Mesendoderm (in vitro differentiated cells): ENCODE data around the gene TRAK1.

Experiments
- DNase-seq: peaks from one replicate; pipeline ENCODE4 v3.0.0; 2013
- H2AK5ac ChIP-seq: 2 replicates; pipeline ENCODE4 v1.6.1; 2013; ENCODE audit warnings: low read length, inconsistent platforms
- H2BK120ac ChIP-seq: 2 replicates; pipeline ENCODE4 v1.6.1; 2013; ENCODE audit warnings: low read depth, mild to moderate bottlenecking, low read length, moderate library complexity, mixed read lengths
- H2BK15ac ChIP-seq: replicated peaks from 2 replicates; pipeline ENCODE4 v1.6.1; 2013; ENCODE audit warnings: low read depth, mild to moderate bottlenecking, moderate library complexity
- H2BK5ac ChIP-seq: 2 replicates; pipeline ENCODE4 v1.6.1; 2013; ENCODE audit warnings: low read length, inconsistent platforms
- H3K18ac ChIP-seq: 2 replicates; pipeline ENCODE4 v1.6.1; 2013; ENCODE audit warnings: mild to moderate bottlenecking, low read length, mixed read lengths
- H3K23ac ChIP-seq: one replicate; pipeline ENCODE4 v1.6.1; 2013; ENCODE audit warnings: low read length
- H3K27ac ChIP-seq: 2 replicates; pipeline ENCODE4 v1.5.1; 2013; ENCODE audit warnings: low read depth, mild to moderate bottlenecking, inconsistent platforms, low read length, moderate library complexity
- H3K27me3 ChIP-seq: 2 replicates; pipeline ENCODE4 v1.6.1; 2013; ENCODE audit warnings: low read length, control low read depth, mild to moderate bottlenecking, inconsistent platforms; ENCODE audit not compliant: insufficient read depth, poor library complexity
- H3K36me3 ChIP-seq: 2 replicates; pipeline ENCODE4 v1.6.1; 2013; ENCODE audit warnings: low read length, inconsistent platforms; ENCODE audit not compliant: control insufficient read depth, insufficient read depth
- H3K4ac ChIP-seq: one replicate; pipeline ENCODE4 v1.6.1; 2013; ENCODE audit warnings: low read depth, mild to moderate bottlenecking, low read length, moderate library complexity
- H3K4me1 ChIP-seq: 2 replicates; pipeline ENCODE4 v1.6.1; 2013; ENCODE audit warnings: low read depth, low read length, inconsistent platforms; ENCODE audit not compliant: control insufficient read depth
- H3K4me2 ChIP-seq: 2 replicates; pipeline ENCODE4 v1.6.1; 2013; ENCODE audit warnings: low read length
- H3K4me3 ChIP-seq: 2 replicates; pipeline ENCODE4 v1.5.1; 2013; ENCODE audit warnings: mild to moderate bottlenecking, low read length
- H3K56ac ChIP-seq: one replicate; pipeline ENCODE4 v1.6.1; 2013; ENCODE audit warnings: low read length
- H3K79me1 ChIP-seq: 2 replicates; pipeline ENCODE4 v1.6.1; 2013; ENCODE audit warnings: low read length, inconsistent platforms
- H3K79me2 ChIP-seq: 2 replicates; pipeline ENCODE4 v1.6.1; 2013; ENCODE audit warnings: mild to moderate bottlenecking, low read length; ENCODE audit not compliant: control insufficient read depth, insufficient read depth
- H3K9ac ChIP-seq: 2 replicates; pipeline ENCODE4 v1.6.1; 2013; ENCODE audit warnings: low read length, inconsistent platforms
- H4K5ac ChIP-seq: one replicate; pipeline ENCODE4 v1.6.1; 2013; ENCODE audit warnings: low read length
- H4K8ac ChIP-seq: one replicate; pipeline ENCODE4 v1.6.1; 2013; ENCODE audit warnings: low read depth, mild to moderate bottlenecking, control low read depth, low read length, moderate library complexity
- WGBS: extraction: QIAGEN DNeasy Blood & Tissue Kit; methylation state at CpG from one replicate; pipeline ENCODE4 v1.1.7; 2013; ENCODE audit warnings: low lambda C conversion rate, missing lambda C conversion rate; ENCODE audit not compliant: insufficient coverage; ENCODE audit errors: extremely low coverage; 5-methylcytosine and 5-hydroxymethylcytosine counted together

Gene TRAK1

GRCh38 chr3:42050126-42050525 is 41.0 kb upstream of the TRAK1 start:
- H3K9ac ChIP-seq = no peak overlapping the region
- peaks cover 11% of the 10 kb centered on the region for H3K79me1 ChIP-seq
- no peak overlapping the region for H3K4ac ChIP-seq
- H4K8ac ChIP-seq = no peak overlapping the region
- H3K18ac ChIP-seq = no peak overlapping the region
- no peak overlapping the region for H2BK15ac ChIP-seq
- H2AK5ac ChIP-seq = no peak overlapping the region
- DNase-seq = no peak
- H3K56ac ChIP-seq = no peak overlapping the region
- WGBS = no CpG with 5 or more reads among the region's 6 CpGs
- H3K23ac ChIP-seq = no peak overlapping the region
- no peak overlapping the region for H3K27ac ChIP-seq
- no peaks in the 10 kb centered on the region for H3K27me3 ChIP-seq
- no peak overlapping the region for H2BK120ac ChIP-seq
- no peak overlapping the region for H2BK5ac ChIP-seq
- no peak overlapping the region for H4K5ac ChIP-seq
- H3K79me2 ChIP-seq = peaks cover 5% of the 10 kb centered on the region
- no peaks in the 10 kb centered on the region for H3K36me3 ChIP-seq
- H3K4me3 ChIP-seq = no peak overlapping the region
- peaks cover 18% of the 10 kb centered on the region for H3K4me1 ChIP-seq
- no peak overlapping the region for H3K4me2 ChIP-seq

GRCh38 chr3:42051384-42052131 is 39.6 kb upstream of the TRAK1 start:
- Histone ChIP-seq H3K9ac (no peak overlapping the region), H3K23ac (no peak overlapping the region), H3K36me3 (no peaks in the 10 kb centered on the region), H3K4ac (no peak overlapping the region), H2BK120ac (no peak overlapping the region), H2BK15ac (no peak overlapping the region), H3K79me2 (peaks cover 3% of the 10 kb centered on the region), H2BK5ac (no peak overlapping the region), H4K5ac (no peak overlapping the region), H3K56ac (no peak overlapping the region), H2AK5ac (no peak overlapping the region), H3K79me1 (peaks cover 10% of the 10 kb centered on the region), H3K4me2 (no peak overlapping the region), H3K27me3 (no peaks in the 10 kb centered on the region), H3K4me3 (no peak overlapping the region), H3K18ac (peak overlapping the region; percentile 36), H3K27ac (no peak overlapping the region), H4K8ac (no peak overlapping the region), H3K4me1 (peaks cover 18% of the 10 kb centered on the region)
- no peak for DNase-seq
- WGBS = no CpG with 5 or more reads among the region's 4 CpGs

- no peak overlapping the region for H3K4me2 ChIP-seq
- no peak overlapping the region for H3K27ac ChIP-seq
- H3K27me3 ChIP-seq = no peaks in the 10 kb centered on the region
- H3K79me1 ChIP-seq = peaks cover 10% of the 10 kb centered on the region
- peak overlapping the region; percentile 36 for H3K18ac ChIP-seq
- H3K4me3 ChIP-seq = no peak overlapping the region
- no peak overlapping the region for H2AK5ac ChIP-seq
- H4K5ac ChIP-seq = no peak overlapping the region
- no peak overlapping the region for H2BK5ac ChIP-seq
- H4K8ac ChIP-seq = no peak overlapping the region
- no peaks in the 10 kb centered on the region for H3K36me3 ChIP-seq
- no peak overlapping the region for H3K56ac ChIP-seq
- WGBS = no CpG with 5 or more reads among the region's 2 CpGs
- H3K9ac ChIP-seq = no peak overlapping the region
- H3K23ac ChIP-seq = no peak overlapping the region
- H3K4ac ChIP-seq = no peak overlapping the region
- no peak overlapping the region for H2BK120ac ChIP-seq
- H3K79me2 ChIP-seq = peaks cover 3% of the 10 kb centered on the region
- no peak for DNase-seq
- H2BK15ac ChIP-seq = no peak overlapping the region
- H3K4me1 ChIP-seq = peaks cover 18% of the 10 kb centered on the region
Observed at GRCh38 chr3:42052132-42052483, 39.0 kb upstream of the TRAK1 start.

GRCh38 chr3:42052484-42053351 is 38.4 kb upstream of the TRAK1 start:
- Histone ChIP-seq H4K5ac (no peak overlapping the region), H3K4me1 (peaks cover 18% of the 10 kb centered on the region), H3K9ac (peak overlapping the region; percentile 22), H3K56ac (peak overlapping the region; percentile 34), H3K18ac (peak overlapping the region; percentile 32), H3K79me2 (peaks cover 3% of the 10 kb centered on the region), H3K27ac (peak overlapping the region; percentile 38), H2BK15ac (no peak overlapping the region), H3K4me3 (no peak overlapping the region), H3K79me1 (peaks cover 10% of the 10 kb centered on the region), H3K27me3 (no peaks in the 10 kb centered on the region), H3K4ac (no peak overlapping the region), H4K8ac (no peak overlapping the region), H2AK5ac (no peak overlapping the region), H2BK120ac (no peak overlapping the region), H3K4me2 (no peak overlapping the region), H3K36me3 (no peaks in the 10 kb centered on the region), H3K23ac (no peak overlapping the region), H2BK5ac (peak overlapping the region; percentile 71)
- WGBS = no CpG with 5 or more reads among the region's 10 CpGs
- DNase-seq = peak; percentile 40

- Histone ChIP-seq H2BK15ac (no peak overlapping the region), H3K4me3 (no peak overlapping the region), H3K27me3 (no peaks in the 10 kb centered on the region), H3K27ac (no peak overlapping the region), H3K4me2 (no peak overlapping the region), H2BK120ac (no peak overlapping the region), H3K23ac (no peak overlapping the region), H3K4ac (no peak overlapping the region), H3K79me2 (peaks cover 3% of the 10 kb centered on the region), H2AK5ac (no peak overlapping the region), H4K8ac (no peak overlapping the region), H3K79me1 (peaks cover 8% of the 10 kb centered on the region), H3K18ac (peak overlapping the region; percentile 32), H3K36me3 (no peaks in the 10 kb centered on the region), H3K4me1 (peaks cover 15% of the 10 kb centered on the region), H3K9ac (no peak overlapping the region), H3K56ac (no peak overlapping the region), H4K5ac (no peak overlapping the region), H2BK5ac (no peak overlapping the region)
- no CpG with 5 or more reads among the region's 7 CpGs for WGBS
- no peak for DNase-seq
Observed at GRCh38 chr3:42053476-42053875, 37.7 kb upstream of the TRAK1 start.
